ENCODE data around the gene GK2.

GK2 gene

GRCh38 chr4:79385641-79386040, 22.4 kb downstream of the GK2 start:
- DNase-seq (ENCODE audit: low spot score): no peak

- no peak for DNase-seq (ENCODE audit: low spot score)
These were observed 26.9 kb downstream of the GK2 start for GRCh38 chr4:79381161-79381560.

DNA sequence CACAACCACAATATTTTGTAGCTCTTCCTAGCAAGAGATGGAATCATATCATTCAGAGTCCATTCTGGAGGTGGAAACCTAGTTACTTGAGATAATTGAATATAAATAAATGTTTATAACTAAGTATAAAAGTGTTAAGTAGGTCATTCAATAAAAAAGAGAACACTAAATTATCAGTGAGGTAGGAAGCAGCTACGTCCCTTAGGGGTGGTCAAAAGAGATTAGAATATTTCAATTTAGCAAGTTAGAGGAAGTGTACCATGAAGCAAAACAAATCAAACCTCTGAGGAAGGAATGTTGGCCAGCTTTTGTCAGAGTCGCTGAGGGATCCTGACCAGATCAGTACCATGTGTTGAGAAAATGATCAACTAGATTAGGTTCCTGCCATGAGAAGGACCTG, 38.0 kb downstream of the GK2 start:
- no peak for DNase-seq (ENCODE audit: low spot score)

- DNase-seq (ENCODE audit: low spot score): no peak
These were observed 40.9 kb downstream of the GK2 start for GRCh38 chr4:79367096-79367495.

DNA sequence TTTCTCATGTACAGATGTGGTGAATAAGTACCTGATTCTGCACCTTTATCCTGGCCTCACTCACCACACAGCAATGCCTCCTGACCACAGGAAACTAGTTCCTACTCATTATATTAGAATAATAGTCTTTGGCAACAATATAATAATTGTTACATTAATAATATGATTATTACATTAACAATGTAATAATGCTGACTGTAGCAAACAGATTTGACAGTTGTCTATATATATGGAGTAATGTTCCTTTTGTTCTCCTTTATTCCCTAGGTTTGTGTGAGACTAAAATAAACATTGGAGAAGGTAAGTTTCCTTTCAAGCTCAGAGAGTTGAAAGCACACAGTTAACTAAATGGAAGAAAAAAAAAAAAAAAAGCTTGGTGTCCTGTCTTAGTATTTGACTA, 41.6 kb downstream of the GK2 start:
- no peak for DNase-seq (ENCODE audit: low spot score)

- DNase-seq (ENCODE audit: low spot score): no peak
These were observed 44.0 kb downstream of the GK2 start for GRCh38 chr4:79364061-79364460.

- no peak for DNase-seq (ENCODE audit: low spot score)
These were observed 45.4 kb downstream of the GK2 start for GRCh38 chr4:79362626-79363025.

GRCh38 chr4:79360006-79360405, 48.0 kb downstream of the GK2 start:
- no peak for DNase-seq (ENCODE audit: low spot score)

GRCh38 chr4:79358438-79358837, 49.6 kb downstream of the GK2 start:
- no peak for DNase-seq (ENCODE audit: low spot score)

GRCh38 chr4:79357365-79357764, 50.7 kb downstream of the GK2 start:
- DNase-seq (ENCODE audit: low spot score): no peak
